GM12891 (cell line): ENCODE results near the gene SOX12.

Source experiments
- PAX5 ChIP-seq: IDR thresholded peaks from 2 replicates; pipeline ENCODE4 v1.6.1; 2011; ENCODE audit warnings: low read length, moderate library complexity, mild to moderate bottlenecking; ENCODE audit not compliant: insufficient read depth, severe bottlenecking
- POLR2A ChIP-seq: IDR thresholded peaks from 2 replicates; pipeline ENCODE4 v1.6.1; 2011; ENCODE audit warnings: low read depth, low read length, control low read depth
- POLR2AphosphoS5 ChIP-seq: IDR thresholded peaks from 2 replicates; pipeline ENCODE4 v1.6.1; 2011; ENCODE audit warnings: low read depth, low read length, control low read depth
- TAF1 ChIP-seq: IDR thresholded peaks from 2 replicates; pipeline ENCODE4 v1.6.1; 2011; ENCODE audit warnings: low read depth, low read length, control low read depth

GRCh38 chr20:346640-347316, 21.4 kb downstream of the SOX12 start, which contains the start of gene NRSN2:
- no peak for TF ChIP-seq POLR2AphosphoS5
- no peak; the same call in 1 of the 2 replicates for TF ChIP-seq POLR2A
- TF ChIP-seq TAF1: no peak
- TF ChIP-seq PAX5: no peak
